ENCODE measurements around the gene FAM72C.
"Not testable (repeated sequence)": the region's sequence is repeated elsewhere in the genome, so short reads cannot be mapped to it uniquely, and the experiment has no call there.

FAM72C gene

DNA sequence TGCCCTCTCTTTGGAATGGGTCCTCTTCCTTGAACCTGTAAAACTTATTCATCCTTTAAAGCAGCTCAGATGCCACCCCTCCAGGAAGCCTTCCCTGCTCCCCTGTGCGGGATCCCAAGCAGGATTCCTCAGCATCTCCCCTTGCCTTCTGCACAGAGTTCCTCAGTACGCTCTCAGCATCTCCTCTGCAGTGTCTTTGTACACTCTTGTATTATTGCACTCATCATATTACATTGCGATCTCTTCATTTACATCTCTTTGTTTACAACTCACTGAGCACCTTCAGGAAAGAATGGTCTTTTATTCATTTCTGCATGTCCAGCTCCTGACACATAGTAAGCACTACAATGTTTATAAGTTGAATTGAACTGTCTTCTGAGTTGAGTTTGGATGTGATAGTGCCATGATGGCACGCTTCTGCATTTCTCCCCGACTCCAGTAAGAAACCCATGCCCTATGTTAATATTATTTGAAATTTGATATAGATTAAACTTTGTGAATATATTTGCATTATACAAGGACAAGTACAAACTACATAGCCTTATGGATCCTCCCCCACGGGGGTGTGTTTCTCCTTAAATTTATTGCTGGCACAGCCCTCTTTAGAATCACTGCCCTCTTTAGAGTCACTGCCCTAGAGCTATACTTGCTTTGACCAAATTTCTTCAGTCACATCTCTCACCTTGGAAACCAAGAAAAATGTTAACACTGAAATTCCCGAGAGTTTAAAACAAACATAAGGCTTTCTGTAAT lies 13.1 kb upstream of the FAM72C start:
- DNase-seq, result not testable (repeated sequence)

DNA sequence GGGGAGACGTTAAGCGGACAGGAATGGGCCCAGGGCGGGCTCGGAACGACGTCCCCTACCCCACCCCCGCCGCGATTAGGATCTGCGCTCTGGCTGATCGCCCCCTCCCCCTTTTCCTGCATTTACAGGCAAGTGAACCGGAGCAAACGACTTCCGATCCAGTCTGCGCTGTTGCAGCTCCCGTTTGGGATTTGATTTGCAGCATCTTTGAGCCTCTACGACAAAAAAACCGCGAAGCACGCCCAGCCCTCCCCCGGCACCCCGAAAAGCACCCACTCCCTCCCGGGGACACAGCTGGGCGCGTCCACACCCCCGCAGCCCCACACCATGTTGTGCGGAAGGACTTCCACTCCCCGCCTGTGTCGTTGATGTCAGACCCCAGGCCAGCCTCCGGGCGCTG lies 2.6 kb upstream of the FAM72C start:
- DNase-seq, result not testable (repeated sequence)

DNA sequence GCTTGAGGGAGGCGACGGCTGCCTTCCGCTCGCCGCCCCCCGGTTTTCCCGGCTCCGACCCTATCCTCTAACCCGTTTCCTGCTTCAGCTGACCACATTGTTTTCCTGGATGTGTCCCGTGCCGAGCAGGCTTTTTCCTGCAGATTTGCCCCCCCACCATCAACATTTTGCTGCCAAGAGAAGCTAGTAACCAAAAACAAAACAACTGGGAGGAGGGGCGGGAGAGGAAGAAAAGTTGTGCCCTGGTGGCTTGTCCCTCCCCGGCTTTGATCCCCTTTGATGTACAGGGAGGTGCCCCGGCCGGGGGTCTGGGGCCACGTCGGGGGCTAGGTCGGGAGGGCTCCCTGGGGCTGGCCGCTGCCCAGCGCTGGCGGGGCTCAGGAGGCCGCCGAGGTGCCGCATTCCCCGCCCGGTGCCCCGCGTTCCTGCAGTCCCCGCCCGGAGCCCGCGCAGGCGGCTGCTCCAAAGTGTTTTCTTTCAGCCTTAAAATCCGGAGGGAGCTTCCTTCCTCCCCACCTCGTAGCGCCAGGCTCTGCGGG lies 2.2 kb upstream of the FAM72C start:
- DNase-seq, result not testable (repeated sequence)

DNA sequence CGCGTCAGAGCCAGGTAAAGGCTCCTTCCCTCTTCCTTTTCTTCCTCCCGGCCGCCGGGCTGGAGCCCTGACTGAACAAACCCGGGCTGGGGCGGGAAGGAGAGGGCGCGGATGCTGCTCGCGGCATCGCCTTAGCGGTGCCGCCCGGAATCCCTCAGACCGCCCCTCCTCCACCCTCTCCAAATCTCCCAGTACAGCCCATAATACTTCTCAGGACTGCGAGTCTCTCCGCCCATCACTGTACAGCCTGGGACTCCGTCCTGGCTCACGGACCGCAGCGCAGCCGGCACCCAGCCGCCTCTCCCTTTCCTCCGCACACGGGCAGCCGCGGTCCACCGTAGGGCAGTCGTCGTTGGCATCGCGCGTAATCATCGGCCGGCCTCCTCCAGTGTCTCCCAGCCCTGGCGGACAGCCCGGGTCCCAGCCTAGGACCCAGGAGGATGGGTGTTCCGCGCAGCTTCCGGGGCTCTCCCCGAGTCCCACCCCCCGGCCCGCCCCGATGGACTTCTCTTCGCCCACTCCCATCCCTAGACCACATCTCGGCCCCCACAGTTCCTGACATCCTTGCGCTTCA lies 1.1 kb upstream of the FAM72C start:
- not testable (repeated sequence) for DNase-seq

DNA sequence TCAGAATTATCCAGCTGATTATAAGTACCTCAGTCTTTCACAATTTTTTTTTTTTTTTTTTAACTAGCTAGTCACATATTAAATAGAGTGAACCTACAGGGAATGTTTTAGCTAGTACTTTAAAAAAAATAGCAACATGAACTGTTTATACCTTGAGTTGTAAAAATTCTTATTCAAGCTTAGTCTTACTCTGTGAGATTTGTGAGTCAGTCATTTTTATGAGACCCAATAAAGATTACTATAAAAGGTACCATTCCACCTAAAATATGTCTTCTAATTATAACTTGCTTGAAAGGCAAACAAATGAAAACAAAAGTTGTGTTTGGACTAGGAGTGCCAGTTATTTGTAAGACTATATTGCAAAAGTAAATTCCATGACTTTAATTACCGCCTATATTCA lies 5.9 kb downstream of the FAM72C start:
- DNase-seq, result not testable (repeated sequence)

DNA sequence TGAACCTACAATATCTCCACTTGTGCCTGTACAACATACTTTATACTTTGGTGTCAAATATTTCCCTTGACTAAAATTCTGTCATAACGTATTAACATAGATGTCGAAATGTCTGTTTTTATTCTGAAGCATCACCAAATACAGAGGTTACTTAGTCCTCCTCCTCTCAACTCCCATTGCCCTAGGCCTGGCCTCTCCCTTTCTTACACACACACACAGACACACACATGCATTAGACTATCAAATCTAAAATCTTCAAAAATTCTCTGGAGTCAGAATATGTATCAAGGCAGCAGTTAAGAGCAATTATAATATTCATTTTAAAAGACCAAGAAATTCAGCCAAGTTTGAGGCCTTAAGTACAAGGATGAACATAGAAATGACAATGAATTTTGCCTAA lies 7.5 kb downstream of the FAM72C start:
- not testable (repeated sequence) for DNase-seq

DNA sequence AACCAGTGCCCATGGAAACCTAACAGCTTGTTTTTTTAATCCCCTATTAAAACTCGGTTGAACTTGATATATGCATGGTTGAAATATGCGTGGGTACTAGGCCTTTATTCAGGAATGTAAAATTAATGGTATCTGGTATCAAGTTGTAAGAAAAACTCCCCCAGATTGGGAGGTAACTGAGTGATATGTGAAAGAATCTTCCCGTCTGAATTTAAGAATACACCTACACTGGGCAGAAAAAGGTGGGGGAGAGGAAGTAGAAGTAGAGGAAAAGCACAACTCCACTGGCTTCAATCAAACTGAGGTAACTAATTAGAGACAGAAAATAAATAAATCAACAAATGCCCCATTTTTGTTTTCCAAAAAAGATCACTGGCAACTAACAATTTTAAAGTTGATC lies 15.9 kb downstream of the FAM72C start:
- DNase-seq, result not testable (repeated sequence)

DNA sequence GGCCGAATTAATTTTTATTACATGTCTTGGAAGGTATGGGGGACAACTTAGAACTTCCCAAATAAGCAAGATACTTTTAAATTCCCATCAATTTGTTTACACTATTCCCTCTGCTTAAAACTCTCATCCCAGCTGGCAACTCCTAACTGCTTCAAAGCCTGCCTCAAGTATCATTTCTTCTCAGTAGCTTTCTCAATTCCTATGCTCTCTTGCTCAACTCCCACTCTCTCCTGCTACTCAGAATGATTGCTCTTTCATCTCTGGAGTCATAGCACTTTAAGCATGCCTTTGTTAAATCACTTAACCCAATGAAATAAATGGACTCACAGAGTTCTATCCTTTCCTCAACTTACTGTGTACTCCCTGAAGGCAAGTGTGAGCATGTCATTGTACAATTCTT lies 18.9 kb downstream of the FAM72C start:
- DNase-seq, result not testable (repeated sequence)

DNA sequence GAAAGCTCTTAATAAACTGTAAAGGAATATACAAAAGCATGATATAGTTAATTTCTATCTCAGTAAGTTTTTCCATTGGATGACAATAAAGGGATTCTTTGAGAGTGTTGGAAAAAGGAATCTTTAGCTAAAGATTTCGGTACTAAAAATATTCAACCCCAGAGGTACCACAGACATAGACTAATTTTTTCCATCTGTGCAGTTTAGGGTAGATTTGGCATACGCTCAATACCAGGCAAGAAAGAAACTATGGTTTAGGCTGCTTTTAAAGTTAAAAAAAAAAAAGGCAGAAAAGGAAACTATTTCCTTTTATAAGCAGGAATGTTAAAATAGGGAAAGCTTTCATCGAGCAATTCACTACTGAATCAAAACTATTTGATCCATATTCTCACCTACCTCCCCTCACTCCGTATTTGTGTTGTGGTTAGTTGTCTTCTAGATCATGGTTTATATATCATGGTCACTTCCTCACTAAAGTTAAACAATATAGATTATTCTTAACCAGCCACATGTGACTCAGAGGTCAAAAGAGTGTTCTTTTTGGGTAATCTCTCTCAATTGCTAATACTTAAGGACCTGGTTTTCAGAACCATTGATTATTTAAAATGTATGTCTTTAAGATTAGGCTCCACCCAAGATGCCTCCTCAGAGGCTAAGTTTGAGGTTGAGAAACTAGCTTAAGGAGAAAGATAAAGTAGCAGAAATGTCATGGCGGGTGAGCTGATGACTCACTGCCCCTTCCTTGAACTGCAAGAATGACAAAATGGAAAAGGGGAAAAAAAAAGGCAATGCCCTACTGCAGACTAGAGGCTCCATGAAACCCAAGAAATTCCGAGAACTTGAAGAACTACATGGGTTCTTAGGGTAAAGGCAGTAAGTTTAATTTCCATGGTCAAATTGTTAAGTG lies 20.0 kb downstream of the FAM72C start:
- DNase-seq, result not testable (repeated sequence)

DNA sequence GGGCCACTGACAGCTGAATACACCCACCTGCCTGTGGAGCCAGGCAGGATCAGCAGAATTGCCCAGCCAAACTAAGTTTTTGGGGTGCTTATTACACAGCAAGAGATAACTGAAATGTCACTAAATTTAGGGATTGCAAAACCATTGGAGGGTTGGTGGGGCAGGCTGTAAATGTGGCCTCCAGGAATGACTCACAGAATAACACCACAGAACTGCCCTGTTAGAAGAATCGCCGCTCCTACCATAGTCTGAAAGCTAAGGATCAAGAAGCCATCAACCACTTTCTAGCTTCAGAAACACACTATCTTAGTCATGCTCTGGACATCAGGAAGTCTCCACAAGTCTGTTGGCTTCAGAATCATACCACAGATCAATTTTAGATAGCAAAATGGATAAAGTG lies 24.0 kb downstream of the FAM72C start:
- not testable (repeated sequence) for DNase-seq

DNA sequence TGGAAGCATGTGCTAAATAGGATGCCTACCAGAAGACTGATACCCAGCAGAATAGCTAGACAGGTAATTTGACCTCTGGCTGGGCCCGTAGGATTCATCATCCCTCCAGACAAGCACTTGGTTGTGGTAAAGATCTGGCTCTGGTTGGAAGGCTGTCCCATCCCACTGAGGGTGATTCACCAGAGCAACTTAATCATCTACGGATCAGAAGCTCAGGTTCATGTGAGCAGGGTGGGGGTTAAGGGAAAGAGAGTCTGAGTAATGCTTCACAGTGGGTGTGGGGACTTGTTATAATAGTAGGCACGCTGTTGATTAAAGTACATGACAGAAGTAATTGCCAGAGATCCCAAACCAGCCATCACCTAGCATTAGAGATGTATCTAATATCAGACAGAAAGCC lies 26.5 kb downstream of the FAM72C start:
- not testable (repeated sequence) for DNase-seq

DNA sequence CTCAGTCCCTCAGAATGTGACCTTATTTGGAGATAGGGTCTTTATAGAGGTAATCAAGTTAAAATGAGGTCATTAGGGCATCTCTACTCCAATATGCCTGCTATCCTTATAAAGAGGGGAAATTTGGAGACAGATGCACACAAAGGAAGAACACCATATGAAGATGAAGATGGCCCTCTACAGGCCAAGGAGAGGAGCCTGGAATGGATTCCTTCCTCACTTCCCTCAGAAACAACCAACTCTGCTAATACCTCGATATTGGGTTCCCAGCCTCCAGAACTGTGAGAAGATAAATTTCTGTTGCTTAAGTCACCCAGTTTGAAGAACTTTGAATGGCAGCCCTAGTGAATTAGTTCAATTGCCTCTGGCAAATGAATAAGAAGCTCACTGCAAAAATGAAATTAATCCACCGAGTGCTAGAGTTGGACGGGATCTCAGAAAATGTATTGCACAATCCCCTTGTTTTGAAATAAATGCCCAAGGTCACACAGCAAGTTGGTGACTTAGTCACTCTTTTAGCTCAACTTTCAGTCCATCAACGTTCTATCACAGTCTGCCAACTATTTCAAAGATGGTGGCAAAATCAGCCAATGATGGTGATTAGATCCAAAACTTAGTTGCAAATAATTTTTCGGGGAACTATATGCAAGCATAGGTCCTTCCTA lies 27.1 kb downstream of the FAM72C start:
- not testable (repeated sequence) for DNase-seq

DNA sequence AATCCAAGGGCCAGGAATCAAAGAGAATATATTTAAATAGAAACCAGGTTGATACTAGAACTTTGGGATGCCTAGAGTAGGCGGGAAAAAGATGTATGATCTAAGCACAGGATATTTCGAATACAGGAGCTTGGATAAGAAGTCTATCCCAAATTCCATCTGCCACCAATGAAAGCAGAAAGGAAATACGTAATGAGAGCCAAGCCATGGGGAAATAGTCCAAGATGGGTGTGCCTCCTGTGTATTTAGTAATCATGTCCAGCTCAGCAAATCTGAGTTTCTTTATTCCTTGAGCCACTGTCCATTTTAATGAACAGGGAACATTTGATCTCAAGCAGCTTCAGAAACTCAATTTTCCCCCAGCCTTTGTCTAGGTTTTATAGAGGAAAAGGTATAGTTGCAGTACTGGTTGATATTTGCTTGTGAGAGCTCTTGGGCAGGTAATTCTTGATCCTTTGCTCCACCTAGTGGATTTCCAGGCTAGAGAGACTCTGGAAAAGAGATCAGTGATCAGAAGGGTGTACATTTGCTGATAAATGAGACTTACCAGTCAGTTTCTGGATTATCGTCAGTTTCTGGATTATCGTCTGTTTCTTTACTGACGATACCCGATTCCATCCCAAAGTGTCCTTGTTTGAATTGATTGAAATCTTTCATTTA lies 28.3 kb downstream of the FAM72C start:
- not testable (repeated sequence) for DNase-seq

DNA sequence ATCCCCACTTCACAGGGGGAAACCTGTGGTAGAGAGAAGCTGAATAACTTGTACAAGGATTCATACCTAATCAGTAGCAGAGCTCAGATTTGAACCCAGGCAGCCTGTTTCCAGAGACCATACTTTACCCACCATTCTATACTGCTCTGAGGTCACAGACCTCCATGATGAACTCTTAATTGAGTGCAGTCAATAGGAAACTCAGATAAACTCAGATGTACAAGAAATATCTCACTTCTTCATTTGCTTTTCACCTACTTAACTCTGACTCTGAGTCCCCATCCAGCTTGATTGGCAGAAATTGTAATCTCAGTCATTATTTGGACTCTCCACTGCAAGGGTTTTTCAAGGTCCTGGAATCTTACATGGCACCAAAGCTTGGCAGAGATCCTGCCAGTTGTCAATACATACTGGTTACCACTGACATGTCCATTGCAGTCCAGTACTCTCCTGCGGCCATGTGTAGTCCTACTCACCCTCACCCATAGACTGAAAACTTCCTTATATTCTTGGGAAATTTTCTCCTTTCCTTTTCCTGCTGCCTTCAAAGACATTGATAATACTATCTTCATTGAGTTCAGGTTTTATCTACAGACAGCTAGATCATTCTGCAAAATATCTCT lies 29.4 kb downstream of the FAM72C start:
- not testable (repeated sequence) for DNase-seq

DNA sequence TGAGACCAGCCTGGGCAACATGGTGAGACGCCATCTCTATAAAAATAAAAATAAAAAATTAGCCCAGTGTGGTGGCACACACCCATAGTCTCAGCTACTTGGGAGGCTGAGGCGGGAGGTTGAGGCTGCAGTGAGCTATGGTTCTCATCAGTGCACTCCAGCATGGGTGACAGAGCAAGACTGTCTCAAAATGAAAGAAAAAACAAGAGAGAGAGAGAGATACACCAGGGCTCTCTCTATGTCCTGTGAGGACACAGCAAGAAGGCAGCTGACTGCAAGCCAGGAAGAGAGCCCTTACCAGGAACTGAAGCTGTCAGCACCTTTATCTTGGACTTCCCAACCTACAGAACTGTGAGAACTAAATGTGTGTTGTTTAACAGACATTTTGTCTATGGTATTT lies 32.1 kb downstream of the FAM72C start:
- not testable (repeated sequence) for DNase-seq

DNA sequence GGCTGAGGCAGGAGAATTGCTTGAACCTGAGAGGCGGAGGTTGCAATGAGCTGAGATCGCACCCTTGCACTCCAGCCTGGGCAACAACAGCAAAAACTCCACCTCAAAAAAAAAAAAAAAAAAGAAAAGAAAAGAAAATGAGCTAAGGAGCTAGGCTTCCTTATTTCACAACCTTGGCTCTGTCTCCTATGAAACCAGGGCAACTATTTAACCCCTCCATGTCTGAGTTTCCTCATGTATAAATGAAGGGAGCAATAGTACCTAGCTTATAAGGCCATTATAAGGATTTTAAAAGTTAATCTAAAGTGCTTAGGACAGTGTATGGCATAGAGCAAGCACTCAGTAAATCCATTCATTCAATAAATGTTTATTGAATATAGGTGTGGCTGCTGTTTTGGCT lies 32.9 kb downstream of the FAM72C start:
- not testable (repeated sequence) for DNase-seq

DNA sequence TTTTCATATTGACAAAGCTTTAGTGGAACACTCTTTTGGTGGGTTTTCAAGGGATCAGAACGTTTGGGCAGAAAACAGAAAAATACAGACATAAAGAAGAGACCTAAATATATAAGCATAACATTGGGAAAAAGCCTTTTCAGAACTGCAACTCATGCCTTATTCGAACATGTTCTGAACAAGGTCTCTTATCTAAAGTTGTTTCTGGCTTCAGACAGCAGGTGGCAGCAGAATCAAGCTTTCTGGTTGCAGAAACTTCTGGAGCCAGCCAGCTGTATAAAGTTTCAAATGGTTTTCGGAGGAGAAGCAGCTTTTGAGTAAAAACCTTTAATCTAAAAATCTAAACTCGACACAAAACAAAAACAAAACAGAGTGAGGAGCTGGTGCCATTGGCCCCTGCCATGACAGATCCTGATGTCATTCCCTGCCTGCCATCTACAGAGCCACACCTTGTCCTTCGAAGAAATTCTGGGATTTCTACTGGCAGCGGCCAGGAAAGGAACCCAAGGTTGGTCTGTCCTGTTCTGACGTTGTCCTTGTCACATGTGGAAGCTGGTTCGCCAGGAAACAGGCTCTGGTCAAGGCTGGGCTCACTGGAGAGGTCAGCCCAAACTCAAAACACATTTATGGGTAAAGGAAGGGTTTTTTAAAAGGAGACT lies 35.2 kb downstream of the FAM72C start:
- not testable (repeated sequence) for DNase-seq

DNA sequence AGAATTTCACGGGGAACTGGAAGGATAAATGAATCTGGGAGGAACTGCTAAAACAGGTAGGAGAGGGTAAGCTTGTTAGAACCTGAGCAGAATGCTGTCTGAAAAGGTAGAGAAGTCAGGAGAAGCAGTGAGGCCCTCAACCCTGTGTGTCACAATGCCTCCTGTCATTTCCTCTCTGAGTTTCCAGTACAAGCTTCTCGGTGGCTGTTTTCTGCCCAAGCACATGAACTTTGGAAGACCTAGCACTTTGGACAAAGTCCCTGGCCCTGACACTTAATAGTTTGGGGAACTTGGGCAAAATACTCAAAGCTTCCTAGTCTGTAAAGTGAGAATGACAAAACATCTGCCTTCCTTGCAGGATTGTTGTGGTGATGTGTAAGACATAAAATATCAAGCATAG lies 52.7 kb downstream of the FAM72C start:
- DNase-seq, result not testable (repeated sequence)

DNA sequence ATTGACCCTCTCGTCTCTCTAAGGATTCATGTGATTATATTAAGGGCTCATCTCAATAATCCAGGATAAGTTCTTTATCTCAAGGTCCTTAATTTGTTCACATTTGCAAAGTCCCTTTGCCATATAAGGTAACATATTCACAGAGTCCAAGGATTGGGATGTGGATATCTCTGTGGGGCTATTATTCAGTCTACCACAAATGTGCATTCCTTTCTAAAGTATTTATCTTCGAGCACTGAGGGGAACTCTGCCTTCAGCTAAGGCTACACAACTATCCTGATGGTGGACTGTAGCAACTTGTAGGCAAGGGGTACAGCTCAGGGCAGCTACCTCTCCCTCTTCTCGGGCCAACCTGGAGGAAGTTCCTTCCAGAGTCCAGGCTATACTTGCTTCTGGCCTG lies 53.2 kb downstream of the FAM72C start:
- not testable (repeated sequence) for DNase-seq

DNA sequence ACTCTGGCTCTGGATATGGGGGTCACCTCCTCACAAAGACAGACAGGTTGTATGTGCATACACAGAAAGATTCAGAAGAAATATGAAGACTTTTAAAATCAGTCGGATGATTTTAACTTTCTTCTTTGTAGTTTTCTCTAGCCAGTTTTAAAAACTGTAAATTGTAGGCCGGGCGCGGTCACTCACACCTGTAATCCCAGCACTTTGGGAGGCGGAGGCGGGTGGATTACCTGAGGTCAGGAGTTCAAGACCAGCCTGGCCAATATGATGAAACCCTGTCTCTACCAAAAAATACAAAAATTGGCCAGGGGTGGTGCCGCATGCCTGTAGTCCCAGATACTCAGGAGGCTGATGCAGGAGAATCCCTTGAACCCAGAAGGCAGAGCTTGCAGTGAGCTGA lies 58.1 kb downstream of the FAM72C start:
- DNase-seq, result not testable (repeated sequence)
